HCT116 (cell line): ENCODE data around the gene SLX9. TPM values are rescaled to one million over a fixed set of nuclear protein-coding genes. Genes with fewer than 3 reads are reported as not detected.

Source experiments
- ATAC-seq: fragments of 200-7000 bp; cut with Tn5 transposase; 2 replicates; pipeline ENCODE4 v1.9.1; 2020; ENCODE audit warnings: mild to moderate bottlenecking, moderate library complexity
- BruUV-seq: library from RNA; stranded (reverse); fragments of 400-500 nt; replicated peaks from 2 replicates; lab custom pipeline; 2021; lab: Mats Ljungman, UMichigan
- CTCF ChIA-PET: fragments of 300-600 bp; sonication (Branson Sonifier 250); formaldehyde crosslinking; loops from one replicate; lab custom pipeline; 2021; ENCODE audit warnings: antibody characterized with exemption; lab: Charles Lee
- POLR2A ChIA-PET: fragments of 300-600, 350-600 bp; sonication (Branson Sonifier 250); formaldehyde crosslinking; loops from one replicate; lab custom pipeline; 2021; ENCODE audit warnings: antibody characterized with exemption; lab: Charles Lee
- RAD21 ChIA-PET, 2 experiments: fragments of 300-600 bp; sonication (Branson Sonifier 250); formaldehyde crosslinking; loops; one replicate each; lab custom pipeline; 2023; ENCODE audit warnings: low total read pairs in 2 of 2; ENCODE audit not compliant: uncharacterized antibody in 2 of 2, unreplicated experiment in 2 of 2, low non-redundant PET in 1 of 2; lab: Charles Lee
- DNase-seq: peaks from one replicate; pipeline ENCODE4 v3.0.0-alpha.2; 2010; ENCODE audit warnings: low read depth, low spot score
- H2AFZ ChIP-seq: fragments of 200-600 bp; shearing (Covaris generic), sonication (generic); 2 replicates; pipeline ENCODE4 v1.6.1; 2017; ENCODE audit warnings: low read depth, mixed run types, mixed read lengths, antibody characterized with exemption, low read length; ENCODE audit not compliant: poor library complexity, severe bottlenecking
- H3K27ac ChIP-seq: 2 replicates; pipeline ENCODE4 v1.5.1; 2012; ENCODE audit warnings: low read depth, low read length
- H3K27me3 ChIP-seq: fragments of 200-600 bp; sonication (generic); 2 replicates; pipeline ENCODE4 v1.6.1; 2016; ENCODE audit warnings: mixed run types, low read length, mixed read lengths; ENCODE audit not compliant: insufficient read depth
- H3K36me3 ChIP-seq, 2 experiments: fragments of 200-500 bp in 1 of 2; fragments of 200-600 bp in 1 of 2; sonication (Bioruptor generic) in 1 of 2; sonication (generic) in 1 of 2; 2 replicates each; pipeline versions ENCODE4 v1.5.1 to v1.6.1; 2014 to 2016; ENCODE audit warnings: low read length in 2 of 2, inconsistent platforms in 1 of 2, mixed read lengths in 1 of 2, mixed run types in 1 of 2; ENCODE audit not compliant: insufficient read depth in 2 of 2, control insufficient read depth in 1 of 2
- H3K4me1 ChIP-seq, 2 experiments: fragments of 200-600 bp in 1 of 2; sonication (generic) in 1 of 2; 2 replicates each; pipeline versions ENCODE4 v1.5.1 to v1.6.1; 2012 to 2017; ENCODE audit warnings: low read length in 2 of 2, inconsistent platforms in 1 of 2, mild to moderate bottlenecking in 1 of 2, mixed read lengths in 1 of 2, mixed run types in 1 of 2, moderate library complexity in 1 of 2; ENCODE audit not compliant: insufficient read depth in 2 of 2, control insufficient read depth in 1 of 2
- H3K4me2 ChIP-seq: fragments of 200-600 bp; sonication (generic); 2 replicates; pipeline ENCODE4 v1.6.1; 2017; ENCODE audit warnings: mixed run types, low read length, mixed read lengths
- H3K4me3 ChIP-seq, 2 experiments: fragments of 200-600 bp in 1 of 2; sonication (generic) in 1 of 2; replicated peaks in 1 of 2; 2 replicates each; pipeline ENCODE4 v1.5.1; 2011 to 2016; ENCODE audit warnings: low read length in 2 of 2, control low read depth in 1 of 2, low read depth in 1 of 2, mild to moderate bottlenecking in 1 of 2, mixed read lengths in 1 of 2, mixed run types in 1 of 2
- H3K79me2 ChIP-seq: fragments of 200-600 bp; sonication (generic); 2 replicates; pipeline ENCODE4 v1.6.1; 2017; ENCODE audit warnings: mild to moderate bottlenecking, mixed run types, low read length, moderate library complexity, mixed read lengths; ENCODE audit not compliant: insufficient read depth
- H3K9ac ChIP-seq: fragments of 200-600 bp; sonication (generic); 2 replicates; pipeline ENCODE4 v1.6.1; 2016; ENCODE audit warnings: low read length, mixed read lengths
- H3K9me2 ChIP-seq: fragments of 200-600 bp; sonication (generic), shearing (Covaris generic); 2 replicates; pipeline ENCODE4 v1.6.1; 2017; ENCODE audit warnings: mixed run types, mild to moderate bottlenecking, moderate library complexity; ENCODE audit not compliant: insufficient read depth
- H3K9me3 ChIP-seq, 2 experiments: fragments of 200-500 bp in 1 of 2; fragments of 200-600 bp in 1 of 2; sonication (Bioruptor generic) in 1 of 2; sonication (generic) in 1 of 2; 2 replicates each; pipeline ENCODE4 v1.6.1; 2014 to 2017; ENCODE audit warnings: low read length in 2 of 2, mixed read lengths in 2 of 2, inconsistent platforms in 1 of 2, low read depth in 1 of 2, mild to moderate bottlenecking in 1 of 2, mixed run types in 1 of 2, moderate library complexity in 1 of 2; ENCODE audit not compliant: control insufficient read depth in 1 of 2, insufficient read depth in 1 of 2
- H4K20me1 ChIP-seq: fragments of 200-600 bp; sonication (generic), shearing (Covaris generic); 2 replicates; pipeline ENCODE4 v1.6.1; 2017; ENCODE audit warnings: mixed run types, mild to moderate bottlenecking, moderate library complexity; ENCODE audit not compliant: insufficient read depth
- ATF3 ChIP-seq: IDR thresholded peaks from 2 replicates; pipeline ENCODE4 v1.6.1; 2012
- CBX3 ChIP-seq: IDR thresholded peaks from 2 replicates; pipeline ENCODE4 v1.6.1; 2012; ENCODE audit warnings: low read depth
- CTCF ChIP-seq, 3 experiments: fragments of 200-600 bp in 1 of 3; sonication (generic) in 1 of 3; IDR thresholded peaks in 2 of 3; conservative IDR thresholded peaks in 1 of 3; 2 replicates each; pipeline ENCODE4 v1.5.1; 2012 to 2017; ENCODE audit warnings: low read depth in 2 of 3, low read length in 2 of 3, antibody characterized with exemption in 1 of 3, borderline replicate concordance in 1 of 3, control low read depth in 1 of 3, mild to moderate bottlenecking in 1 of 3, mixed read lengths in 1 of 3, mixed run types in 1 of 3, moderate library complexity in 1 of 3; ENCODE audit not compliant: insufficient read depth in 1 of 3
- EGR1 ChIP-seq: IDR thresholded peaks from 2 replicates; pipeline ENCODE4 v1.6.1; 2012; ENCODE audit warnings: low read depth
- EZH2 ChIP-seq: fragments of 200-600 bp; sonication (generic); IDR thresholded peaks from 2 replicates; pipeline ENCODE4 v1.6.1; 2017; ENCODE audit warnings: antibody characterized with exemption, mixed run types
- EZH2phosphoT487 ChIP-seq: fragments of 200-600 bp; IDR thresholded peaks from 2 replicates; pipeline ENCODE4 v1.6.1; 2018; ENCODE audit warnings: antibody characterized with exemption, borderline replicate concordance
- FOSL1 ChIP-seq: IDR thresholded peaks from 2 replicates; pipeline ENCODE4 v1.6.1; 2012; ENCODE audit warnings: low read depth
- JUND ChIP-seq: IDR thresholded peaks from 2 replicates; pipeline ENCODE4 v1.6.1; 2012
- POLR2AphosphoS5 ChIP-seq: IDR thresholded peaks from 2 replicates; pipeline ENCODE4 v1.6.1; 2011; ENCODE audit warnings: mild to moderate bottlenecking, low read depth, low read length, moderate library complexity
- SP1 ChIP-seq: IDR thresholded peaks from 2 replicates; pipeline ENCODE4 v1.6.1; 2012; ENCODE audit warnings: low read depth
- SRF ChIP-seq: IDR thresholded peaks from 2 replicates; pipeline ENCODE4 v1.6.1; 2012; ENCODE audit warnings: low read depth
- YY1 ChIP-seq: IDR thresholded peaks from 2 replicates; pipeline ENCODE4 v1.6.1; 2011; ENCODE audit warnings: low read length, low read depth, moderate library complexity, mild to moderate bottlenecking; ENCODE audit not compliant: insufficient replicate concordance; ENCODE audit errors: extremely low read depth
- intact Hi-C: fragments of 100-400 bp; cut with micrococcal nuclease; formaldehyde crosslinking; loops from 2 replicates; pipeline ENCODE4 v1.10.0; 2022
- total RNA-seq: library from RNA; stranded (reverse); gene quantifications from one replicate; pipeline ENCODE4 v1.2.1, GENCODE V29; 2021; ENCODE audit not compliant: unreplicated experiment
- TF ChIP-seq, protein P1 (sequence below): IDR thresholded peaks from 2 replicates; pipeline ENCODE4 v1.6.1; 2012

SLX9 gene
- total RNA-seq, 1 experiment from 2014 or later = 61.9 TPM

GRCh38 chr21:45003331-45004058 is 63.7 kb downstream of the SLX9 start:
- DNase-seq = no peak
- Histone ChIP-seq H3K27me3 (no peaks in the 10 kb centered on the region), H2AFZ (no peak overlapping the region), H3K9me2 (no peaks in the 10 kb centered on the region), H3K9me3 (no peaks in the 10 kb centered on the region), H3K79me2 (no peaks in the 10 kb centered on the region), H3K4me2 (no peak overlapping the region), H3K4me1 (peaks cover 4 to 24% of the 10 kb centered on the region in 2 experiments; a peak in 3 of 4 replicates), H4K20me1 (no peaks in the 10 kb centered on the region), H3K4me3 (no peak overlapping the region), H3K36me3 (no peaks in the 10 kb centered on the region), H3K9ac (no peak overlapping the region), H3K27ac (no peak overlapping the region)
- ATAC-seq = no peak
- intact Hi-C loops = no loop called here
- no TSS peak for BruUV-seq
- ChIA-PET RAD21 (no interaction called here), CTCF (interaction anchor here (1.8 kb wide), 1 partner anchor 9 kb away, joined by 4 read pairs; no protein-coding TSS in a partner anchor), POLR2A (no interaction called here)
- TF ChIP-seq JUND = no peak
- TF ChIP-seq, protein P1, sequence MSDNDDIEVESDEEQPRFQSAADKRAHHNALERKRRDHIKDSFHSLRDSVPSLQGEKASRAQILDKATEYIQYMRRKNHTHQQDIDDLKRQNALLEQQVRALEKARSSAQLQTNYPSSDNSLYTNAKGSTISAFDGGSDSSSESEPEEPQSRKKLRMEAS = no peak
- TF ChIP-seq SRF = no peak
- TF ChIP-seq YY1 = no peak
- no peak for TF ChIP-seq EZH2phosphoT487
- TF ChIP-seq CTCF (IDR thresholded peaks at IDR 0.05 in 2 of 3, conservative IDR thresholded peaks at IDR 0.05 in 1 of 3; ENCODE audit: borderline replicate concordance in 1 of 3, insufficient read depth in 1 of 3, low read depth in 2 of 3, low read length in 2 of 3) = no peak
- no peak for TF ChIP-seq ATF3
- TF ChIP-seq CBX3 = no peak
- TF ChIP-seq SP1 = no peak
- TF ChIP-seq FOSL1 = no peak
- TF ChIP-seq EZH2 = no peak
- no peak for TF ChIP-seq EGR1
- no peak for TF ChIP-seq POLR2AphosphoS5
